HFFc6 (cell line): ENCODE results near the gene AFF1. TPM values are rescaled to one million over a fixed set of nuclear protein-coding genes. Genes with fewer than 3 reads are reported as not detected.

Experiments used
- DNase-seq: peaks from one replicate; pipeline ENCODE4 v3.0.0-alpha.2; 2018
- H3K27ac Mint-ChIP-seq: 2 replicates; pipeline ENCODE4 v1.8.0; 2020; ENCODE audit warnings: mild to moderate bottlenecking, mixed read lengths
- H3K27me3 Mint-ChIP-seq: 2 replicates; pipeline ENCODE4 v1.8.0; 2021; ENCODE audit warnings: mild to moderate bottlenecking, moderate library complexity, mixed read lengths; ENCODE audit not compliant: insufficient read depth
- H3K36me3 Mint-ChIP-seq: 2 replicates; pipeline ENCODE4 v1.8.0; 2021; ENCODE audit warnings: low read depth, mixed read lengths
- H3K4me1 Mint-ChIP-seq: 2 replicates; pipeline ENCODE4 v1.8.0; 2020; ENCODE audit warnings: low read depth, mixed read lengths
- H3K4me3 Mint-ChIP-seq: 2 replicates; pipeline ENCODE4 v1.8.0; 2020; ENCODE audit warnings: mild to moderate bottlenecking, moderate library complexity, mixed read lengths
- H3K9me3 Mint-ChIP-seq: 2 replicates; pipeline ENCODE4 v1.8.0; 2020; ENCODE audit warnings: mild to moderate bottlenecking, mixed read lengths
- total RNA-seq, 6 experiments: library from RNA; stranded (reverse); fragmentation: NEBNext Ultra II Directional; extraction: Animal tissue kit (Norgen Biotek cat#: 25700); gene quantifications; 2 replicates in 1 of 6; 3 replicates in 5 of 6; pipeline ENCODE4 v1.2.3, GENCODE V29; 2021
- TF ChIP-seq, protein P1 (sequence below): fragments of 200-600 bp; sonication (generic); IDR thresholded peaks from 2 replicates; pipeline ENCODE4 v1.5.0; 2021; ENCODE audit warnings: antibody characterized with exemption, mild to moderate bottlenecking

The AFF1 gene
- total RNA-seq, 6 experiments from 2014 or later = 28.3 to 43.6 (median 32.8) TPM

DNA sequence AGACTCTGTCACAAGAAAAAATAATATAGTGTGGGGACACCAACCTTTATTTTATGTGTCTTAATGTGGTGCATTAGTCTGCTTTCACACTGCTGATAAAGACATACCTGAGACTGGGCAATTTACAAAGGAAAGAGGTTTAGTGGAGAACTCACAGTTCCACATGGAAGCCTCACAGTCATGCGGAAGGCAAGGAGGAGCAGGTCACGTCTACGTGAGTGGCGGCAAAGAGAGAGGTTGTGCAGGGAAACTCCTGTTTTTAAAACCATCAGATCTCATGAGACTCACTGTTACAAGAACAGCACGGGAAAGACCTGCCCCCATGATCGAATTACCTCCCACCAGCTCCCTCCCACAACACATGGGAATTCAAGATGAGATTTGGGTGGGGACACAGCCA, 130.2 kb downstream of the AFF1 start:
- Mint-ChIP-seq H3K9me3 (no peaks in the 10 kb centered on the region), H3K36me3 (0 out of 2 replicates have a peak, but pooled peaks cover 6% of the 10 kb centered on the region)

DNA sequence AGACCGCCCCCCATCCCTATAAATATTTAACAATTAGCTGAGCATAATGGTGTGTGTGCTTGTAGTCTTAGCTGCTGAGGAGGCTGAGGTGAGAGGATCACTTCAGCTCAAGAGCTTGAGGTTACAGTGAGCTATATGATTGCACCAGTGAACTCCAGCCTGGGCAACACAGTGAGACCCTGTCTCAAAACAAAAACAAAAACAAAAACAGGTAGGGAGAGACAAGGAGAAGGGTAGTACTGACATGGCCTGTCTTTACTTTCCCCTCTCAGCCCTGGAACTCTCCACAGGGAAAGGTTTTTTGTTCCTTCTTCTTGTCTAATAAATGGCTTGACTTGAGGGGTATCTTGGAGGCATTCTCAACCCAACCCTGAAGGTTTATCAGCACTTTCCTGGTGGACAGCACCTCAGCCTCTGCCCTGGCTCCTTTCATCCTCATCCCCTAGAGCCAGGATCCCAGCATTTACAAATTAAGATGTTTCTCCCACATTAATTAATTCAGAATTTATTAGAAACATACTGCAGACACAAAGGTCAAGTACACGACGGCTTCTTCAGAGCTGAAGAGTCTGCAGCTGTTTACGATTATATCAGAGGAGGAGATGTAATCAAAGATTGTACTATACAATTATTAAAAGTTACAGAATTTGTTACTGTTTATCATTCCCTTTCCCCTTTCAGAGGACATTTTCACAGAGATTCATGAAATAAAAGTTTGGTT, 131.8 kb downstream of the AFF1 start:
- Mint-ChIP-seq H3K9me3 (no peaks in the 10 kb centered on the region), H3K27me3 (no peaks in the 10 kb centered on the region), H3K4me1 (peaks cover 18% of the 10 kb centered on the region), H3K27ac (no peak overlapping the region), H3K4me3 (no peak overlapping the region), H3K36me3 (0 out of 2 replicates have a peak, but pooled peaks cover under 1% of the 10 kb centered on the region)
- no peak for DNase-seq
- TF ChIP-seq, protein P1, sequence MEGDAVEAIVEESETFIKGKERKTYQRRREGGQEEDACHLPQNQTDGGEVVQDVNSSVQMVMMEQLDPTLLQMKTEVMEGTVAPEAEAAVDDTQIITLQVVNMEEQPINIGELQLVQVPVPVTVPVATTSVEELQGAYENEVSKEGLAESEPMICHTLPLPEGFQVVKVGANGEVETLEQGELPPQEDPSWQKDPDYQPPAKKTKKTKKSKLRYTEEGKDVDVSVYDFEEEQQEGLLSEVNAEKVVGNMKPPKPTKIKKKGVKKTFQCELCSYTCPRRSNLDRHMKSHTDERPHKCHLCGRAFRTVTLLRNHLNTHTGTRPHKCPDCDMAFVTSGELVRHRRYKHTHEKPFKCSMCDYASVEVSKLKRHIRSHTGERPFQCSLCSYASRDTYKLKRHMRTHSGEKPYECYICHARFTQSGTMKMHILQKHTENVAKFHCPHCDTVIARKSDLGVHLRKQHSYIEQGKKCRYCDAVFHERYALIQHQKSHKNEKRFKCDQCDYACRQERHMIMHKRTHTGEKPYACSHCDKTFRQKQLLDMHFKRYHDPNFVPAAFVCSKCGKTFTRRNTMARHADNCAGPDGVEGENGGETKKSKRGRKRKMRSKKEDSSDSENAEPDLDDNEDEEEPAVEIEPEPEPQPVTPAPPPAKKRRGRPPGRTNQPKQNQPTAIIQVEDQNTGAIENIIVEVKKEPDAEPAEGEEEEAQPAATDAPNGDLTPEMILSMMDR = no peak

More for the DNA sequence above, 130.2 kb downstream of the AFF1 start:
- Mint-ChIP-seq H3K27me3 (no peaks in the 10 kb centered on the region), H3K4me1 (peaks cover 30% of the 10 kb centered on the region), H3K4me3 (no peak overlapping the region), H3K27ac (no peak overlapping the region)
- DNase-seq = no peak
- TF ChIP-seq, protein P1 = no peak

DNA sequence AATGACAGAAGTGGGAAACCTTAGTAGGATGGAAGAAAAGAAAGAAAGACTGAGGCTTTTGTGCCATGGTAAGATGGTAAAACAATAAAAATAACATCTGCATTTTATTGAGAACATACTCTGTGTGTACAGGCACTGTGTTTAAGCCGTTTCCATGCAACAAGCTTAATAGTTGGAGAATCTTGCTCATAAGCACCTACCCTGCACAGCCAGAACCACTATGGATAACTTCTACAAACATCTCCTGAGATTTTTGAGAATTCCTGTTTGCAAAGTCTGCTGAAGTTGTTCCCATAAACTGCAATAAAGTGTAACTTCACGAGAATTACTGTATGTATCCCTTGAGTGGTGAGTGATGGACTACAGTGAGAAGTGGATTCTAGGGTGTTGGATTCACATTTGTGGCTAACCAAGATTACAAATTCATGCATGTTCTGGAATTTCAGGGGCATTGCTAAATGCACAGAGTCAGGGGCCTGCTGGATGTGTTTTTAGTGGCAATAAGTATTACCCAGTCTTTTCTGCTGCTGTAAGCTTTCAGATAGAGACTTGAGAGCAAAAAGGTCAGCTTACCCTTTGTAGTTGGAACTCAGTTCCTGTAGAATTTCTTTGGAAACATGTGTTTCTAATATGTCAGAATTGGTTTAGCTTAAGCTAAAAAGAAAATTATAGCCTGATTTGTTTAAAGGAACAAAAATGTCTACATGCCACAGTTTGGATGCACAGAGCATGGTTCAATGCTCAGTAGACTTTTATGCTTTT, 132.5 kb downstream of the AFF1 start:
- no peak for DNase-seq
- TF ChIP-seq, protein P1 = no peak
- Mint-ChIP-seq H3K4me1 (peaks cover 16% of the 10 kb centered on the region), H3K4me3 (no peak overlapping the region), H3K36me3 (0 out of 2 replicates have a peak, but pooled peaks cover 4% of the 10 kb centered on the region), H3K9me3 (no peaks in the 10 kb centered on the region), H3K27ac (peak overlapping the region; percentile 7; the same call in 1 of the 2 replicates), H3K27me3 (no peaks in the 10 kb centered on the region)

DNA sequence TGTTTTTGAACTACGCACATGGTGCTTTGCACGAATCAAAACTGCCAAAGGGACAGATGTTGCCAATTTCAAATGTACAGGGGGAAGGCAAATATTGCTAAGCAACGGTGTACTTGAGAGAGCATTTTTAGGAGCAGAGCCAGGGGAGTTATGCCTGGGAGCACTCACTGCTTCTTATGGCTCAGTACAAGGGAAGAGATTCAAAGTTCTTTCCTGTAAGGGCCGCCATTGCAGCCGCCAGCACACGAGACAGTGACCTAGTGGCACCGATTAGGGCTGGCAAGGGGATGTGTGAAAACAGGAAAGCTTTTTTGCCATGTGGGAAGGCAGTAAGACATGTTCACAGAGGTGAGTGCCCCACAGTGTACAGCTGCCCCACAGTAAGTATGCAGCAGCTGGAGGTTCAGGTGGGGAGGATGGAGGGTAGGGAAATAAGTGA, 133.8 kb downstream of the AFF1 start:
- Mint-ChIP-seq H3K27ac (no peak overlapping the region), H3K4me1 (peaks cover 22% of the 10 kb centered on the region), H3K4me3 (no peak overlapping the region), H3K27me3 (no peaks in the 10 kb centered on the region), H3K9me3 (no peaks in the 10 kb centered on the region), H3K36me3 (0 out of 2 replicates have a peak, but pooled peaks cover 4% of the 10 kb centered on the region)
- DNase-seq = no peak
- TF ChIP-seq, protein P1 = no peak

DNA sequence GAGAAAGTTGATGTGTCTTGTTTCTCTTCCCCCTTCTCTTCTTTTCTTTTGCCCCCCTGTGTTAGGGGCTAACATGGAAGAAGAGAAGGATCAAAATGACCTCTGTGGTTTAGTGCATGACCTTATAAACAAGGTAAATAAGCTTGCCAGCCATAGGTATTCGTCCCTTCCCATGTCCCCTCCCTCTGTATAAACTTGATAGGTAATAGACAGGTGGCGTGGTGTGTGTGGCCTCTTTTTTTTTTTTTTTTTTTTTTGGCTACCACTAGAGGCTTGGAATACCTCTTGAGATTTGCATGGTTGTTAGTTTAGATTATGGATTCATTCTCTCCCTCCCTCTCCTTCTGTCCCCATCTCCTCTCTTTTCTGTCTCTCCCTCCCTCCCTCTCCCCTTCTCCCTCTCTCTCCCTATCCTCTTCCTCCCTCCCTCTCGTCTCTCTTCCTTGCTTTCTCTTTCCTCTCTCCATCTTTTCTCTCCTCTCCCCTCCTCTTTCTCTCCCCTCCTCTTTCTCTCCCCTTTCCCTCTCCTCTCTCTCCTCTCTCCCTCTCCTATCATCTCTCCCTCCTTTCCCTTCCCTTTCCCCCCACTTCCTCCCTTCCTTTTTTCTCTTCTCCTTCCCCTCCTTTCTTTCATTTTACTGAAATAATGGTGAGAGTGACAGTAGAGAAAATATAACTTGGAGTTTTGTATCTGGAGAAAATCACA, 134.4 kb downstream of the AFF1 start:
- Mint-ChIP-seq H3K4me3 (no peak overlapping the region), H3K9me3 (no peaks in the 10 kb centered on the region), H3K27me3 (no peaks in the 10 kb centered on the region), H3K4me1 (peaks cover 25% of the 10 kb centered on the region), H3K36me3 (0 out of 2 replicates have a peak, but pooled peaks cover 4% of the 10 kb centered on the region), H3K27ac (no peak overlapping the region)
- DNase-seq = no peak
- TF ChIP-seq, protein P1 = no peak
